Measurements from ENCODE around the gene KIAA0408. TPM values are rescaled to one million over a fixed set of nuclear protein-coding genes. Genes with fewer than 3 reads are reported as not detected.

The KIAA0408 gene
- total RNA-seq, 4 donors from 2014 or later: 2.3 to 31.2 (median 5.7) TPM

- Histone ChIP-seq H3K4me1 (no peaks in the 10 kb centered on the region), H3K27me3 (no peaks in the 10 kb centered on the region), H3K36me3 (no peaks in the 10 kb centered on the region), H3K9me3 (no peaks in the 10 kb centered on the region), H3K27ac (no peak overlapping the region), H3K4me3 (no peak overlapping the region)
- DNase-seq: no peak
- no peak for TF ChIP-seq CTCF (IDR thresholded peaks at IDR 0.05)
- TF ChIP-seq POLR2A (IDR thresholded peaks at IDR 0.05): no peak
- intact Hi-C loops (cut with DNase I; ENCODE audit: low total_unique reads): no loop called here
Measured at GRCh38 chr6:127451388-127451787, 7.8 kb downstream of the KIAA0408 start.

- Histone ChIP-seq H3K4me3 (no peak overlapping the region), H3K27ac (no peak overlapping the region), H3K36me3 (no peaks in the 10 kb centered on the region), H3K9me3 (no peaks in the 10 kb centered on the region), H3K27me3 (no peaks in the 10 kb centered on the region), H3K4me1 (no peaks in the 10 kb centered on the region)
- DNase-seq: no peak
- TF ChIP-seq POLR2A (IDR thresholded peaks at IDR 0.05) (no peak), CTCF (IDR thresholded peaks at IDR 0.05) (no peak)
- intact Hi-C loops (cut with DNase I; ENCODE audit: low total_unique reads): no loop called here
Measured at GRCh38 chr6:127447780-127448179, 11.4 kb downstream of the KIAA0408 start.

GRCh38 chr6:127446356-127446755 is 12.8 kb downstream of the KIAA0408 start:
- intact Hi-C loops (cut with DNase I; ENCODE audit: low total_unique reads): no loop called here

GRCh38 chr6:127441881-127442280 is 17.3 kb downstream of the KIAA0408 start:
- no peak overlapping the region for H3K27ac ChIP-seq
- intact Hi-C loops (cut with DNase I; ENCODE audit: low total_unique reads): no loop called here

More at GRCh38 chr6:127446356-127446755, 12.8 kb downstream of the KIAA0408 start:
- Histone ChIP-seq H3K4me1 (no peaks in the 10 kb centered on the region), H3K27me3 (no peaks in the 10 kb centered on the region), H3K27ac (no peak overlapping the region), H3K9me3 (no peaks in the 10 kb centered on the region), H3K36me3 (no peaks in the 10 kb centered on the region), H3K4me3 (no peak overlapping the region)
- TF ChIP-seq CTCF (IDR thresholded peaks at IDR 0.05) (no peak), POLR2A (IDR thresholded peaks at IDR 0.05) (no peak)
- no peak for DNase-seq

GRCh38 chr6:127439718-127440117 is 19.5 kb downstream of the KIAA0408 start:
- Histone ChIP-seq H3K27me3 (no peaks in the 10 kb centered on the region), H3K36me3 (no peaks in the 10 kb centered on the region), H3K27ac (no peak overlapping the region), H3K9me3 (no peaks in the 10 kb centered on the region), H3K4me3 (no peak overlapping the region), H3K4me1 (no peaks in the 10 kb centered on the region)
- no peak for TF ChIP-seq POLR2A (IDR thresholded peaks at IDR 0.05)
- no peak for TF ChIP-seq CTCF (IDR thresholded peaks at IDR 0.05)
- intact Hi-C loops (cut with DNase I; ENCODE audit: low total_unique reads): no loop called here
- no peak for DNase-seq

More at GRCh38 chr6:127441881-127442280, 17.3 kb downstream of the KIAA0408 start:
- Histone ChIP-seq H3K9me3 (no peaks in the 10 kb centered on the region), H3K27me3 (no peaks in the 10 kb centered on the region), H3K4me3 (no peak overlapping the region), H3K4me1 (no peaks in the 10 kb centered on the region), H3K36me3 (no peaks in the 10 kb centered on the region)
- DNase-seq: no peak
- TF ChIP-seq POLR2A (IDR thresholded peaks at IDR 0.05) (no peak), CTCF (IDR thresholded peaks at IDR 0.05) (no peak)

All from uterus (tissue), 4 donors.